HG03280 (cell line): ENCODE data around the gene CYP2C18.
"Not testable (repeated sequence)": the region's sequence is repeated elsewhere in the genome, so short reads cannot be mapped to it uniquely, and the experiment has no call there.

ENCODE experiments used
- ATAC-seq: cut with Tn5 transposase; IDR thresholded peaks from one replicate; pipeline ENCODE4 v1.9.1; 2021; ENCODE audit warnings: mild to moderate bottlenecking, moderate library complexity; ENCODE audit not compliant: unreplicated experiment

Gene CYP2C18

DNA sequence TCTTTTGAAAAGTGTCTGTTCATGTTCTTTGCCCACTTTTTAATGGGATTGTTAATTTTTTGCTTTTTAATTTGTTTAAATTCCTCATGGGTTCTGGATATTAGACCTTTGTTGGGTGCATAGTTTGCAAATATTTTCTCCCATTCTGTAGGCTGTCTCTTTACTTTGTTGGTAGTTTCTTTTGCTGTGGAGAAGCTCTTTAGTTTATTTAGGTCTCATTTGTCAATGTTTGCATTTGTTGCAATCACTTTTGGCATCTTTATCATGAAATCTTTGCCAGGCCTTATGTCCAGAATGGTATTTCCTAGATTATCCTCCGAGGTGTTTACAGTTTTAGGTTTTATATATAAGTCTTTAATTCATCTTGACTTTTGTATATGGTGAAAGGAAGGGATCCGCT is 55.1 kb downstream of the CYP2C18 start:
- ATAC-seq = no peak

DNA sequence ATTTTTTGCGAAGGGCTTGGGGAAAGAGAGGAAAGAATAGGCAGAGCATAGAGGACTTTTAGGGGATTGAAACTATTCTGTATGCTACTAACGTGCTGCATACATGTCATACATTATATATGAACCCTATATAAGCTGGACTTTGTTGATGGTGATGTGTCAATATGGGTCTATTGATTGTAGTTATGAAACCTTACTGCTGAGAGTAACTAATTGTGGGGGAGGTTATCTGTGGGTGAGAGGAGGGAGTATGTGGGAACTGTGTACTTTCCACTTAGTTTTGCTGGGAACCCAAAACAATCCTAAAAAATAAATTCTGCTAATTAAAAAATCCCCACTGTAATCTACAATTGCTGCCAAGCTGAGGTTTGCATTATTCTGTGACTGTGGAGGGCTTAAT is 63.6 kb downstream of the CYP2C18 start:
- ATAC-seq = no peak

DNA sequence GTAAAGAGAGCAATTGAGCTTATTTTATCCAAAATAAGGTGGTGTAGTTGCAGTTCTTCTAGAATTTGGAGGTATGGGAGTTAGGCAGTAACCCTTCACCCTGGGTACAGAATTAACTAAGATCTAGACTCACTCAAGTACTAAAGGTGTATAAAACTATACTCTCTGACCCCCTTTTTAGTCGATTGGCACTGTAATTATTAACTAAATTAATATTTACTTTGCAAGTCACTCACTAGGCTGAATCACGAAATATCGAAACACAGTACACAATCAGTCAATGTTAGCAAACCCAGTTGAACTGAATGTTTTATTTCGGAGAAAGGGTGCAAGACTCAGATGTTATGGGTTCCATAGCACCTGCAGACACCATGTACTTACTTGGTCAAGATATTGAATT is 64.3 kb downstream of the CYP2C18 start:
- ATAC-seq = no peak

DNA sequence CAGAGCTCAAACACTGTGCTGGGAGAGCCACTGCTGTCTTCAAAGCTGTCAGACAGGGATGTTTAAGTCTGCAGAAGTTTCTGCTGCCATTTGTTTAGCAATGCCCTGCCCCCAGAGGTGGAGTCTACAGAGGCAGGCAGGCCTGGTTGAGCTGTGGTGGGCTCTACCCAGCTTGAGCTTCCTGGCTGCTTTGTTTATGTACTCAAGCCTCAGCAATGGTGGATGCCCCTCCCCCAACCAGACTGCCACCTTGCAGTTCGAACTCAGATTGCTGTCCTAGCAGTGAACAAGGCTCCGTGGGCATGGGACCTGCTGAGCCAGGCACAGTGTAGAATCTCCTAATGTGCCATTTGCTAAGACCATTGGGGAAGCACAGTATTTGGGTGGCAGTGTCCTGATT is 74.4 kb downstream of the CYP2C18 start:
- ATAC-seq = no peak

DNA sequence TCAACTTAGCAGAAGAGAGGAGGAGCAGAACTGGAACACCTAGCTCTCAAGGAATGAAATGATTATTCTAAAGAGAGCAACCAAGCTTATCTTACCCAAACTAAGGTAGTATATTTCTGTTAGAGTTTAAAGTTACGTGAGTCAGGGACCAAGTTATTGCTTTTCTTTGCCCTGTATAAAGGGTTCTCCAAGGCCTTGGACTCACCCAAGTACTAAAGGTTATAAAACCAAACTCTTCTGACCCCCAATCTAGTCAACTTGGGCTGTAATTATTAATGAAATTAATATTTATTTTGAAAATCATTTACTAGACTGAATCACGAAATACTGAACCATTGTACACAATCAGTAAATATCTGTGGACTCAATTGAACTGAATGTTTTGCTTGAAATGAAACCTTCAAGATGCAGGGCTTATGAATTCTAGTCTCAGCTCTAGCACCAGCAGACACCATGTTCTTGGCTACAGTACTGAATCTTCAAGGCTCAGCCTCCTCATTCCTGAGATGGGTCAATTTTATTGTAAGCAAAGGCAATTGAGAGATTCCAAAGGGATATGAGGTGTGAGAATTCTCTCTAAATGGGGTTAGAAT is 77.2 kb downstream of the CYP2C18 start:
- no peak for ATAC-seq

DNA sequence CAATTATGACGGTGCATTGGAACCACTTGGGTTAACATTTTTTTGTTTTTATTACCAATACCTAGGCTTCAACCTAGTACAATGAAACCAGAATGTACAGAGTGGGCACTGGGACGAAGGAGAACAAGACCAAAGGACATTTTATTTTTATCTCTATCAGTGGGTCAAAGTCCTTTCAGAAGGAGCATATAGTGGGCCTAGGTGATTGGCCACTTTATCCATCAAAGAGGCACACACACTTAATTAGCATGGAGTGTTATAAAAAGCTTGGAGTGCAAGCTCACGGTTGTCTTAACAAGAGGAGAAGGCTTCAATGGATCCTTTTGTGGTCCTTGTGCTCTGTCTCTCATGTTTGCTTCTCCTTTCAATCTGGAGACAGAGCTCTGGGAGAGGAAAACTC is 78.9 kb downstream of the CYP2C18 start, which contains the start of gene CYP2C19:
TSS of gene CYP2C19 (plus strand) at position 289 of the 400 bp plus-strand sequence. CDS start at position 314, 25 bp downstream.
- ATAC-seq = no peak

DNA sequence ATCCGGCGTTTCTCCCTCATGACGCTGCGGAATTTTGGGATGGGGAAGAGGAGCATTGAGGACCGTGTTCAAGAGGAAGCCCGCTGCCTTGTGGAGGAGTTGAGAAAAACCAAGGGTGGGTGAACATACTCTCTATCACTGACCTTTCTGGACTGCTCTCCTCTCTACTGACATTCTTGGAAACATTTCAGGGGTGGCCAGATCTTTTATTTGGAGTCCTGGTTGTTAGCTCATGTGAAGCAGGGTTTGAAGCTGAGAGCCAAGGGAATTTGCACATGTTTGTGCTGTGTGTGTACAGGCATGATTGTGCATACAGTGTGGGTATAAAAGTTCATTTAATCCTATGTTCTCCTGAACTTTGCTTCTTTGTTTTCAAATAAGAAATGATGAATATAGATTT is 91.9 kb downstream of the CYP2C18 start:
- not testable (repeated sequence) for ATAC-seq

DNA sequence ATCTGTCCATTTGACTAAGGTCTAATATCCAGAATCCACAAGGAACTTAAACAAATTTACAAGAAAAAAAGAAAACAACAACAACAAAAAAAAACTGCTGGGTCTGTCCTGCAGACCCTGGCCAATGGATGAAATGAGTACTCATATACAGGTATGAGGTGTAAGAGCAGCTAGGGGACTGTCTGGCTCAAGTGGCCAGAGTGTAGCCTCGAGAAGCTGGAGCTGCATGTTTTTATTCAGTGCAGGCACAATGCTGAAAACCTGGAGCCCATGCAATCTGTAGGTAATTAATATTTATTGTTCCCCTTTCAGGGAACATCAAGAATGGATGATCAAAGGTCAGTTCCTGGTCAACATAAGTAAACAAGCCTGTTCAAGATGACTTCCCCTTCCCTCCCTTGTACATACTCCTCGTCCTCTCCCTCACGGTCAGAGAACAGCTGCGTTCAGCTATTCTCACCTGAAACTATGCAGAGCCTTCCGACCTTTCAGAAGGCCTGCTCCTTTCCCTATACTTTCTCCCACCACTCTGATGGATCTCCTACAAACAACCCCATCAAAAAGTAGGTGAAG is 94.4 kb downstream of the CYP2C18 start:
- no peak for ATAC-seq

DNA sequence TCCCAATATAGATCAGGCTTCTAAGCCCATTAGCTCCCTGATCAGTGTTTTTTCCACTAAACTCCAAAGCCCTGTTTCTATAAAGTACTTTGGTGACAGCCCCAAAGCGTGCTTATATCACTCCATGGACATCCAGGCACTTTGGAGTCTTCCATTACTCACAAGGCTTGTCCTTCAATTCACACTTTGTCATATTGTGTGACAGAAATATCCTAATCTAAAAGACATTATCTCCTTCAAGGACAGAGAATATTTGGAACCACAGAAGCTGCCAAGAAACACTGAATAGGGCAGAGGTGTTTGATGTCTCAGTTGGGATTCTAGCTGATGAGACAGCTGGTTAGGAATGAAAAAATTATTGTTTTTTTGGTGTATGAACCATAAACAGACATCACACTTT is 97.3 kb downstream of the CYP2C18 start:
- no peak for ATAC-seq

DNA sequence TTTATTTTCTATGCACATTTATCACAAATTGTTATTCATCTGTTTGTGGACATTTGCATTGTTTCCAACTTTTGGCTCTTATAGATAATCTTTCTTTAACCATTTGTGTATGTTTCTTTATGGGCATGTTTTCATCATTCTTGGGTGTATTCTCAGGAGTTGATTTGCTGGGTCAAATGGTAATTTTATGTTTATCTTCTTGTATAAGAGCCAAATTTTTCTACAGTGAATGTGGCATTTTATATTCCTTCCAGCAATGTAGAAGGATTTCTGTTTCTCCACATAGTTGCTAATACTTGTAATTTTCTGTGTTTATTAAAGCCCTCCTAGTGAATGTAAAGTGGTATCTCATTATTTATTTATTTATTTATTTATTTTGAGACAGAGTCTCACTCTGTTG is 100.7 kb downstream of the CYP2C18 start:
- ATAC-seq = no peak

DNA sequence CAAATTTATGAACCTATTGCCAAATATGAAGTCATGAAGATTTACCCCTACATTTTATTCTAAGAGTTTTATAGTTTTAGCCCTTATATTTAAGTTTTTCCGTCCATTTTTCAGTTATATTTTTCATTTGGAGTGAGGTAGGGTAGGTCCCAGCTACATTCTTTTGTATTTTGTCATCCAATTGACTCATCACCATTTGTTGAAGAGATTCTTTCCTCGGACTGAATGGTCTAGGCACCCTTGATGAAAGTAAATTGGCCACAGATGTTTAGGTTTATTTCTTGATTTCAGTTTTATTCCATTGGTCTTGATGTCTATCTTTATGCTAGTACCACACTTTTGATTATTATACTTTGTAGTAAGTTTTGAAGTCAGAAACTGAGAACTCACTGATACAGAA is 101.7 kb downstream of the CYP2C18 start:
- no peak for ATAC-seq
